NOMO-1 treated with DMSO at 0.1 percent for 48 hours (cell line): ENCODE data around the gene STPG4.

Experiments used
- DNase-seq: peaks from one replicate; lab custom pipeline; 2025; ENCODE audit not compliant: unreplicated experiment; lab: John Stamatoyannopoulos, UW

The STPG4 gene

GRCh38 chr2:47056868-47057686 lies 98.0 kb downstream of the STPG4 start:
- peak; percentile 62 for DNase-seq

- DNase-seq: no peak
These were observed 98.7 kb downstream of the STPG4 start for GRCh38 chr2:47056374-47056773.

GRCh38 chr2:47054868-47055267 lies 100.2 kb downstream of the STPG4 start:
- no peak for DNase-seq

GRCh38 chr2:47054036-47054555 lies 101.0 kb downstream of the STPG4 start:
- no peak for DNase-seq

GRCh38 chr2:47052847-47053246 lies 102.3 kb downstream of the STPG4 start:
- DNase-seq: no peak

GRCh38 chr2:47051562-47051961 lies 103.5 kb downstream of the STPG4 start:
- no peak for DNase-seq

- no peak for DNase-seq
These were observed 104.3 kb downstream of the STPG4 start for GRCh38 chr2:47050762-47051161.

- no peak for DNase-seq
These were observed 104.9 kb downstream of the STPG4 start for GRCh38 chr2:47050021-47050760.

GRCh38 chr2:47049502-47049901 lies 105.6 kb downstream of the STPG4 start:
- no peak for DNase-seq

GRCh38 chr2:47048801-47049480 lies 106.2 kb downstream of the STPG4 start:
- no peak for DNase-seq

GRCh38 chr2:47046271-47046670 lies 108.8 kb downstream of the STPG4 start:
- no peak for DNase-seq

- DNase-seq: no peak
These were observed 111.2 kb downstream of the STPG4 start for GRCh38 chr2:47043891-47044239.

GRCh38 chr2:47043142-47043890 lies 111.8 kb downstream of the STPG4 start:
- DNase-seq: no peak

- no peak for DNase-seq
These were observed 113.0 kb downstream of the STPG4 start for GRCh38 chr2:47041891-47042684.

- no peak for DNase-seq
These were observed 114.0 kb downstream of the STPG4 start for GRCh38 chr2:47041063-47041462.

GRCh38 chr2:47040651-47041050 lies 114.5 kb downstream of the STPG4 start:
- no peak for DNase-seq

GRCh38 chr2:47039913-47040562 lies 115.1 kb downstream of the STPG4 start:
- DNase-seq: no peak

- DNase-seq: no peak
These were observed 115.6 kb downstream of the STPG4 start for GRCh38 chr2:47039489-47039870.

- DNase-seq: no peak
These were observed 116.2 kb downstream of the STPG4 start for GRCh38 chr2:47038656-47039488.
